ENCODE results near the gene GNAO1. TPM values are rescaled to one million over a fixed set of nuclear protein-coding genes. Genes with fewer than 3 reads are reported as not detected.
A peak's percentile ranks its signal among the peaks of the same experiment; 100 is the strongest.

Gene GNAO1
- total and polyA plus RNA-seq, 2 of the 13 experiments (the other 11 are each of a cell fraction or from before 2014, with no cell fraction given) = not detected

DNA sequence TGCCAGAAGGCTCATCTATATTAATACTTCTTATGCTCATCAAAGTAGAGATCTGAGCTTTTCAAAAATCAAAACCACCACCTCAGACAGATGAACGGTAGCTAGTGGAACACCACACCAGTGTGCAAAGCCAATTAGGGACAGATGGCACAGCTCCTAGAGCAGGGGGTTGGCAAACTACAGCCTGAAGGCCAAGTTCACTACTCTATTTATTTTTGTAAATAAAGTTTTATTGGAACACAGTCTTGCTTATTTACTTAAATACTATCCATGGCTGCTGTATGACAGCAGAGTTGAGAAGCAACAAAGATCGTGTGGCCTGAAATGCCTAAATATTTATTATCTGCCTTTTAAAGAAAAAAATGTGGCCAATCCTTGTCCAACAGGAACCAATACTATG is 177.3 kb downstream of the GNAO1 start:
- CTCF ChIA-PET (ENCODE audit: low intra/inter-chr PET ratio, low total read pairs) = no interaction called here
- H3K4me3 ChIP-seq (replicated peaks in 1 of 3; ENCODE audit: insufficient read depth in 1 of 3, low read depth in 2 of 3, low read length in 3 of 3) = no peak overlapping the region
- FAIRE-seq = no peak
- no peaks in the 10 kb centered on the region for H3K27me3 ChIP-seq (ENCODE audit: control insufficient read depth in 1 of 2, insufficient read depth in 2 of 2, low read length in 2 of 2)
- H3K4me1 ChIP-seq (ENCODE audit: insufficient read depth, low read length) = peaks cover 11% of the 10 kb centered on the region
- no peaks in the 10 kb centered on the region for H3K79me2 ChIP-seq (ENCODE audit: insufficient read depth, low read length)
- H4K20me1 ChIP-seq (ENCODE audit: insufficient read depth, low read length) = no peaks in the 10 kb centered on the region
- no TSS peak for BruUV-seq (replicated peaks)
- TF ChIP-seq GABPB1 (CRISPR knock-in tag; IDR thresholded peaks at IDR 0.05) (no peak), ZNF234 (CRISPR knock-in tag; conservative IDR thresholded peaks at IDR 0.05) (no peak), HNRNPUL1 (IDR thresholded peaks at IDR 0.05; ENCODE audit: low read depth, low read length) (no peak)
- TF ChIP-seq, protein P1, sequence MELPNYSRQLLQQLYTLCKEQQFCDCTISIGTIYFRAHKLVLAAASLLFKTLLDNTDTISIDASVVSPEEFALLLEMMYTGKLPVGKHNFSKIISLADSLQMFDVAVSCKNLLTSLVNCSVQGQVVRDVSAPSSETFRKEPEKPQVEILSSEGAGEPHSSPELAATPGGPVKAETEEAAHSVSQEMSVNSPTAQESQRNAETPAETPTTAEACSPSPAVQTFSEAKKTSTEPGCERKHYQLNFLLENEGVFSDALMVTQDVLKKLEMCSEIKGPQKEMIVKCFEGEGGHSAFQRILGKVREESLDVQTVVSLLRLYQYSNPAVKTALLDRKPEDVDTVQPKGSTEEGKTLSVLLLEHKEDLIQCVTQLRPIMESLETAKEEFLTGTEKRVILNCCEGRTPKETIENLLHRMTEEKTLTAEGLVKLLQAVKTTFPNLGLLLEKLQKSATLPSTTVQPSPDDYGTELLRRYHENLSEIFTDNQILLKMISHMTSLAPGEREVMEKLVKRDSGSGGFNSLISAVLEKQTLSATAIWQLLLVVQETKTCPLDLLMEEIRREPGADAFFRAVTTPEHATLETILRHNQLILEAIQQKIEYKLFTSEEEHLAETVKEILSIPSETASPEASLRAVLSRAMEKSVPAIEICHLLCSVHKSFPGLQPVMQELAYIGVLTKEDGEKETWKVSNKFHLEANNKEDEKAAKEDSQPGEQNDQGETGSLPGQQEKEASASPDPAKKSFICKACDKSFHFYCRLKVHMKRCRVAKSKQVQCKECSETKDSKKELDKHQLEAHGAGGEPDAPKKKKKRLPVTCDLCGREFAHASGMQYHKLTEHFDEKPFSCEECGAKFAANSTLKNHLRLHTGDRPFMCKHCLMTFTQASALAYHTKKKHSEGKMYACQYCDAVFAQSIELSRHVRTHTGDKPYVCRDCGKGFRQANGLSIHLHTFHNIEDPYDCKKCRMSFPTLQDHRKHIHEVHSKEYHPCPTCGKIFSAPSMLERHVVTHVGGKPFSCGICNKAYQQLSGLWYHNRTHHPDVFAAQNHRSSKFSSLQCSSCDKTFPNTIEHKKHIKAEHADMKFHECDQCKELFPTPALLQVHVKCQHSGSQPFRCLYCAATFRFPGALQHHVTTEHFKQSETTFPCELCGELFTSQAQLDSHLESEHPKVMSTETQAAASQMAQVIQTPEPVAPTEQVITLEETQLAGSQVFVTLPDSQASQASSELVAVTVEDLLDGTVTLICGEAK (IDR thresholded peaks at IDR 0.05) = no peak
- TF ChIP-seq, protein P1 (CRISPR knock-in tag; IDR thresholded peaks at IDR 0.05) = peak; percentile 91
- POLR2A ChIA-PET = no interaction called here
- no peaks in the 10 kb centered on the region for H3K9me3 ChIP-seq (ENCODE audit: low read length)
- intact Hi-C loops (cut with micrococcal nuclease; ENCODE audit: unreplicated experiment) (no loop called here), in situ Hi-C loops (cut with HindIII; ENCODE audit: extremely low pct_ligation_motif_present, low pct_unique_long_range_greater_than_20kb) (no loop called here)
- peaks cover 31 to 59% of the 10 kb centered on the region in 2 experiments for H3K36me3 ChIP-seq (replicated peaks in 1 of 2; ENCODE audit: control insufficient read depth in 1 of 2, insufficient read depth in 2 of 2, low read length in 2 of 2)
- ATAC-seq = no peak
- no peak overlapping the region for H3K9ac ChIP-seq (ENCODE audit: insufficient read depth, low read depth, low read length)
- H3K27ac ChIP-seq (ENCODE audit: extremely low read length, insufficient read depth, low read length) = no peak overlapping the region
- H2AFZ ChIP-seq (ENCODE audit: low read length) = no peak overlapping the region
- 98% methylated on average over 2 of the region's 2 CpGs for WGBS (ENCODE audit: low lambda C conversion rate)
- H3K4me2 ChIP-seq (ENCODE audit: low read depth, low read length) = no peak overlapping the region
- DNase-seq (ENCODE audit: low spot score) = no peak

Data from HepG2 (cell line).